ENCODE results near the gene SLC6A20.

DNA sequence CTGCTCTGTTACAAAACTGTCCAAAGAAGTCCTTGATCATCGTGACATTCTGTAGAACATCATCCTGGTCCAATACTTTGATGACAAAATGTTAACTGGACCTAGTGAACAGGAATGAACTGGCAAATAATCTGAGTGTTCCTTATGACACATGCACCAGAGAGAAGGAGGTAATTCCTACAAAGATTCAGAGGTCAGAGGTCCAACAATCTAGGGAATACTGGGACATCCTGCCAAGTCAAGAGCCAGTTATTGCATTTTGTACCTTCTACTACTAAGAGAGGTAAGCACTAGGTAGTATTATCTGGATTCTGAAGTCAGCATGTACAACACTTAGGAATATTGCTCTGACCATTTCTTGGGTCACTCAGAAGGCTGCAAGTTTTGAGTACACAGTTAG is 24.8 kb upstream of the SLC6A20 start:
- no peak for TF ChIP-seq EZH2 (IDR thresholded peaks at IDR 0.05)
- no peak for TF ChIP-seq FOXP2 (optimal IDR thresholded peaks at IDR 0.05; ENCODE audit: control extremely low read depth, extremely low read length, insufficient read depth)
